Astrocyte (in vitro differentiated cells and primary cell): ENCODE measurements around the gene ACER1. TPM values are rescaled to one million over a fixed set of nuclear protein-coding genes. Genes with fewer than 3 reads are reported as not detected.

Source experiments
- DNase-seq: peaks from one replicate; pipeline ENCODE4 v3.0.0-alpha.2; 2010; ENCODE audit warnings: low read depth
- FAIRE-seq: peaks from 2 replicates; lab custom pipeline; 2011; peaks lifted over from hg19 to GRCh38; lab: Jason Lieb, UNC
- H2AFZ ChIP-seq: 2 replicates; pipeline ENCODE4 v1.6.0; 2012; ENCODE audit warnings: low read depth, low read length, inconsistent platforms
- H3K27ac ChIP-seq: 2 replicates; pipeline ENCODE4 v1.5.1; 2011; ENCODE audit warnings: low read depth, low read length, inconsistent platforms
- H3K27me3 ChIP-seq: 2 replicates; pipeline ENCODE4 v1.6.0; 2011; ENCODE audit warnings: low read length, inconsistent platforms; ENCODE audit not compliant: insufficient read depth
- H3K36me3 ChIP-seq: 2 replicates; pipeline ENCODE4 v1.5.1; 2011; ENCODE audit warnings: low read length, inconsistent platforms; ENCODE audit not compliant: insufficient read depth
- H3K4me1 ChIP-seq: 2 replicates; pipeline ENCODE4 v1.5.1; 2011; ENCODE audit warnings: low read length, inconsistent platforms; ENCODE audit not compliant: insufficient read depth
- H3K4me2 ChIP-seq: 2 replicates; pipeline ENCODE4 v1.6.0; 2012; ENCODE audit warnings: low read length, inconsistent platforms
- H3K4me3 ChIP-seq: 2 replicates; pipeline ENCODE4 v1.5.1; 2011; ENCODE audit warnings: low read depth, mild to moderate bottlenecking, low read length, inconsistent platforms; ENCODE audit not compliant: insufficient read depth
- H3K79me2 ChIP-seq: 2 replicates; pipeline ENCODE4 v1.6.0; 2012; ENCODE audit warnings: mild to moderate bottlenecking, low read length, inconsistent platforms; ENCODE audit not compliant: insufficient read depth
- H3K9ac ChIP-seq: 2 replicates; pipeline ENCODE4 v1.6.0; 2012; ENCODE audit warnings: mild to moderate bottlenecking, low read length, inconsistent platforms
- H3K9me3 ChIP-seq: 2 replicates; pipeline ENCODE4 v1.5.1; 2012; ENCODE audit warnings: low read depth, mild to moderate bottlenecking, low read length, inconsistent platforms; ENCODE audit not compliant: insufficient read depth
- H4K20me1 ChIP-seq: 2 replicates; pipeline ENCODE4 v1.6.0; 2012; ENCODE audit warnings: low read length, inconsistent platforms; ENCODE audit not compliant: insufficient read depth
- H3K27ac Mint-ChIP-seq: one replicate; pipeline ENCODE4 v1.8.0; 2021; ENCODE audit warnings: mild to moderate bottlenecking, mixed read lengths; ENCODE audit not compliant: unreplicated experiment
- H3K27me3 Mint-ChIP-seq: one replicate; pipeline ENCODE4 v1.8.0; 2021; ENCODE audit warnings: low read depth, mixed read lengths; ENCODE audit not compliant: unreplicated experiment
- H3K36me3 Mint-ChIP-seq: one replicate; pipeline ENCODE4 v1.8.0; 2021; ENCODE audit warnings: low read depth, mixed read lengths; ENCODE audit not compliant: unreplicated experiment
- H3K4me1 Mint-ChIP-seq: one replicate; pipeline ENCODE4 v1.8.0; 2021; ENCODE audit warnings: low read depth, mixed read lengths; ENCODE audit not compliant: unreplicated experiment
- H3K4me3 Mint-ChIP-seq: one replicate; pipeline ENCODE4 v1.8.0; 2021; ENCODE audit warnings: mild to moderate bottlenecking, moderate library complexity, mixed read lengths; ENCODE audit not compliant: unreplicated experiment
- H3K9me3 Mint-ChIP-seq: one replicate; pipeline ENCODE4 v1.8.0; 2021; ENCODE audit warnings: mild to moderate bottlenecking, mixed read lengths; ENCODE audit not compliant: unreplicated experiment
- EZH2 ChIP-seq: IDR thresholded peaks from 2 replicates; pipeline ENCODE4 v1.6.1; 2012; ENCODE audit warnings: mild to moderate bottlenecking, low read length, inconsistent platforms; ENCODE audit not compliant: insufficient read depth
- total RNA-seq: library from RNA; stranded (reverse); gene quantifications from 2 replicates; pipeline ENCODE4 v1.2.1, GENCODE V29; 2021
- TF ChIP-seq, protein P1 (sequence below): IDR thresholded peaks from 2 replicates; pipeline ENCODE4 v1.5.1; 2011; ENCODE audit warnings: low read depth, mild to moderate bottlenecking, inconsistent platforms, low read length, moderate library complexity; ENCODE audit not compliant: insufficient read depth

Gene ACER1
- total RNA-seq, 1 donor from 2014 or later = not detected

- Histone ChIP-seq H3K27ac (no peak overlapping the region), H3K4me2 (no peak overlapping the region), H4K20me1 (peaks cover 3% of the 10 kb centered on the region), H3K4me3 (no peak overlapping the region), H2AFZ (no peak overlapping the region), H3K27me3 (no peaks in the 10 kb centered on the region), H3K9me3 (no peaks in the 10 kb centered on the region), H3K36me3 (peaks cover 22% of the 10 kb centered on the region), H3K9ac (no peak overlapping the region), H3K4me1 (peaks cover 3% of the 10 kb centered on the region), H3K79me2 (no peaks in the 10 kb centered on the region)
- DNase-seq = no peak
- no peak for TF ChIP-seq EZH2
- TF ChIP-seq, protein P1, sequence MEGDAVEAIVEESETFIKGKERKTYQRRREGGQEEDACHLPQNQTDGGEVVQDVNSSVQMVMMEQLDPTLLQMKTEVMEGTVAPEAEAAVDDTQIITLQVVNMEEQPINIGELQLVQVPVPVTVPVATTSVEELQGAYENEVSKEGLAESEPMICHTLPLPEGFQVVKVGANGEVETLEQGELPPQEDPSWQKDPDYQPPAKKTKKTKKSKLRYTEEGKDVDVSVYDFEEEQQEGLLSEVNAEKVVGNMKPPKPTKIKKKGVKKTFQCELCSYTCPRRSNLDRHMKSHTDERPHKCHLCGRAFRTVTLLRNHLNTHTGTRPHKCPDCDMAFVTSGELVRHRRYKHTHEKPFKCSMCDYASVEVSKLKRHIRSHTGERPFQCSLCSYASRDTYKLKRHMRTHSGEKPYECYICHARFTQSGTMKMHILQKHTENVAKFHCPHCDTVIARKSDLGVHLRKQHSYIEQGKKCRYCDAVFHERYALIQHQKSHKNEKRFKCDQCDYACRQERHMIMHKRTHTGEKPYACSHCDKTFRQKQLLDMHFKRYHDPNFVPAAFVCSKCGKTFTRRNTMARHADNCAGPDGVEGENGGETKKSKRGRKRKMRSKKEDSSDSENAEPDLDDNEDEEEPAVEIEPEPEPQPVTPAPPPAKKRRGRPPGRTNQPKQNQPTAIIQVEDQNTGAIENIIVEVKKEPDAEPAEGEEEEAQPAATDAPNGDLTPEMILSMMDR = no peak
- H3K27ac Mint-ChIP-seq = no peak overlapping the region
- H3K4me3 Mint-ChIP-seq = no peak overlapping the region
- peaks cover 18% of the 10 kb centered on the region for H3K36me3 Mint-ChIP-seq
- peaks cover 2% of the 10 kb centered on the region for H3K4me1 Mint-ChIP-seq
- H3K9me3 Mint-ChIP-seq = no peaks in the 10 kb centered on the region
- FAIRE-seq = no peak
- H3K27me3 Mint-ChIP-seq = no peaks in the 10 kb centered on the region
Measured at GRCh38 chr19:6379744-6380143, 46.3 kb upstream of the ACER1 start.

DNA sequence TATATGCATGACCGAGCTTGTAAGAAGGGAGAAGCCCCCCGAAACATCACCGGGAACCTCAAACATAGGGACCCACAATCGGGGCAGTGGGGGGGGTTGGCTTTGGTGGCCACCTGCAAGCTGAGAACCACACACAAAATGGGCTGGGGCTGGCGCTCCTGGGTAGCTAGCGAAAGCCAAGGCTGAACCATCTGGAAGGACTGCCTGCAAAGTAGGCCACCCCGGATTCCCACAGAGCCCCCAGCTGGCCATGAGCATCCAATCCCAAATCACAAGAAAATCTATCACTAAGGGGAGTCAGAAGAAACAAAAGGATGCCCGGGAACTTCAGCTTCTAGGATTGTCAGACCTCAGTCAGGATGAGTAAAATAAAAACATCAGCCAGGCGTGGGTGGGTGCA lies 45.1 kb upstream of the ACER1 start:
- no peak for TF ChIP-seq EZH2
- Mint-ChIP-seq H3K4me3 (peak overlapping the region; percentile 40), H3K36me3 (peaks cover 16% of the 10 kb centered on the region), H3K27ac (no peak overlapping the region), H3K4me1 (peaks cover 5% of the 10 kb centered on the region), H3K27me3 (no peaks in the 10 kb centered on the region), H3K9me3 (no peaks in the 10 kb centered on the region)
- Histone ChIP-seq H3K9ac (no peak overlapping the region), H4K20me1 (peaks cover 3% of the 10 kb centered on the region), H3K9me3 (no peaks in the 10 kb centered on the region), H3K36me3 (peaks cover 21% of the 10 kb centered on the region), H3K79me2 (no peaks in the 10 kb centered on the region), H2AFZ (no peak overlapping the region), H3K4me2 (no peak overlapping the region), H3K27ac (no peak overlapping the region), H3K27me3 (no peaks in the 10 kb centered on the region), H3K4me3 (no peak overlapping the region), H3K4me1 (peaks cover 12% of the 10 kb centered on the region)
- FAIRE-seq = no peak
- DNase-seq = no peak

- TF ChIP-seq EZH2 = no peak
- TF ChIP-seq, protein P1 = no peak
- FAIRE-seq (no peak), DNase-seq (peak; percentile 68)
- Histone ChIP-seq H3K79me2 (no peaks in the 10 kb centered on the region), H4K20me1 (peaks cover 3% of the 10 kb centered on the region), H3K9ac (no peak overlapping the region), H3K36me3 (peaks cover 17% of the 10 kb centered on the region), H3K4me3 (no peak overlapping the region), H2AFZ (no peak overlapping the region), H3K27me3 (no peaks in the 10 kb centered on the region), H3K4me1 (peaks cover 13% of the 10 kb centered on the region), H3K27ac (no peak overlapping the region), H3K4me2 (no peak overlapping the region), H3K9me3 (no peaks in the 10 kb centered on the region)
- Mint-ChIP-seq H3K27me3 (no peaks in the 10 kb centered on the region), H3K9me3 (no peaks in the 10 kb centered on the region), H3K4me3 (peak overlapping the region; percentile 40), H3K27ac (no peak overlapping the region), H3K36me3 (peaks cover 16% of the 10 kb centered on the region), H3K4me1 (peaks cover 5% of the 10 kb centered on the region)
Measured at GRCh38 chr19:6378041-6378440, 44.6 kb upstream of the ACER1 start.
